ENCODE data around the gene SV2C. TPM values are rescaled to one million over a fixed set of nuclear protein-coding genes. Genes with fewer than 3 reads are reported as not detected.
A peak's percentile ranks its signal among the peaks of the same experiment; 100 is the strongest.
"Not testable (repeated sequence)": the region's sequence is repeated elsewhere in the genome, so short reads cannot be mapped to it uniquely, and the experiment has no call there.

SV2C gene
- under 1 TPM in 3 of 5 donors, not detected in 2; 0.03 to 0.07 (median 0.03) TPM for total RNA-seq
- 0.02 TPM for total RNA-seq (2013)
- total RNA-seq, result 0 to 1.8 (median 0.34) reads per million in 29 experiments

GRCh38 chr5:76082772-76083554, at the start of gene SV2C:
SV2C (plus strand) TSS chr5:76083383; CDS start chr5:76131751, 48,368 bp downstream.
- Histone ChIP-seq H3K4me1 (ENCODE audit: control insufficient read depth in 1 of 2, extremely low read depth in 1 of 2, insufficient read depth in 2 of 2, low read length in 2 of 2) (peaks cover 3 to 31% of the 10 kb centered on the region in 2 experiments), H3K9me3 (no peaks in the 10 kb centered on the region), H3K4me3 (ENCODE audit: control insufficient read depth in 1 of 2, extremely low read depth in 1 of 2, low read length in 1 of 2) (peak within 1 kb of the TSS; percentile 5 to 35), H3K27me3 (replicated peaks in 1 of 2; ENCODE audit: control insufficient read depth in 2 of 2, extremely low read depth in 1 of 2, insufficient read depth in 2 of 2, low read length in 1 of 2) (peaks cover 36 to 40% of the 10 kb centered on the region in 2 experiments), H3K36me3 (ENCODE audit: control insufficient read depth in 2 of 2, extremely low read depth in 1 of 2, insufficient read depth in 1 of 2, low read length in 1 of 2) (no peaks in the 10 kb centered on the region), H3K27ac (ENCODE audit: low read length) (no peak within 1 kb of the TSS)
- peak in 4 of 35 experiments; percentile 9 to 24 (median 16) for DNase-seq
- peak; percentile 37 to 54 (median 44) for ATAC-seq (replicated peaks in 1 of 4)
- H3K27ac Mint-ChIP-seq, result no peak within 1 kb of the TSS
- WGBS (ENCODE audit: insufficient coverage), result under 1% methylated on average over 50 of the region's 63 CpGs
- ChIA-PET CTCF (no interaction called here), POLR2A (no interaction called here)
- H3K36me3 Mint-ChIP-seq, result no peaks in the 10 kb centered on the region
- no peaks in the 10 kb centered on the region for H3K9me3 Mint-ChIP-seq
- H3K4me1 Mint-ChIP-seq, result peaks cover 28 to 31% (median 29%) of the 10 kb centered on the region in 3 donors
- peak within 1 kb of the TSS; percentile 58 to 77 (median 74) for H3K4me3 Mint-ChIP-seq
- H3K27me3 Mint-ChIP-seq, result peaks cover 74 to 75% of the 10 kb centered on the region in 2 donors

GRCh38 chr5:76037736-76038151, 45.4 kb upstream of the SV2C start:
- CTCF ChIA-PET; H3K27ac ChIP-seq (ENCODE audit: low read length); H3K4me1 ChIP-seq (ENCODE audit: control insufficient read depth in 1 of 2, extremely low read depth in 1 of 2, insufficient read depth in 2 of 2, low read length in 2 of 2); ATAC-seq (replicated peaks in 1 of 4); H3K9me3 Mint-ChIP-seq; H3K36me3 Mint-ChIP-seq; H3K4me3 ChIP-seq (ENCODE audit: control insufficient read depth in 1 of 2, extremely low read depth in 1 of 2, low read length in 1 of 2); POLR2A ChIA-PET; H3K9me3 ChIP-seq; H3K36me3 ChIP-seq (ENCODE audit: control insufficient read depth in 2 of 2, extremely low read depth in 1 of 2, insufficient read depth in 1 of 2, low read length in 1 of 2): not testable (repeated sequence)
- peaks cover 4 to 13% of the 10 kb centered on the region in 2 experiments for H3K27me3 ChIP-seq (replicated peaks in 1 of 2; ENCODE audit: control insufficient read depth in 2 of 2, extremely low read depth in 1 of 2, insufficient read depth in 2 of 2, low read length in 1 of 2)
- Mint-ChIP-seq H3K27ac (peak overlapping the region; percentile 76 to 77), H3K4me1 (peaks cover 6 to 24% (median 22%) of the 10 kb centered on the region in 3 donors), H3K27me3 (peaks cover 22 to 31% of the 10 kb centered on the region in 2 donors), H3K4me3 (peak overlapping the region; percentile 35 to 64 (median 61))
- peak in 14 of 35 experiments; percentile 0 to 51 (median 9) for DNase-seq
- WGBS (ENCODE audit: insufficient coverage), result 18% methylated on average over 10 of the region's 18 CpGs

GRCh38 chr5:76038212-76038611, 45.0 kb upstream of the SV2C start:
- H3K4me3 ChIP-seq (ENCODE audit: control insufficient read depth in 1 of 2, extremely low read depth in 1 of 2, low read length in 1 of 2), result no peak overlapping the region
- ChIA-PET CTCF (no interaction called here), POLR2A (no interaction called here)
- H3K36me3 ChIP-seq (ENCODE audit: control insufficient read depth in 2 of 2, extremely low read depth in 1 of 2, insufficient read depth in 1 of 2, low read length in 1 of 2), result no peaks in the 10 kb centered on the region
- no peaks in the 10 kb centered on the region for H3K9me3 ChIP-seq
- no peaks in the 10 kb centered on the region for H3K36me3 Mint-ChIP-seq
- no peaks in the 10 kb centered on the region for H3K4me1 ChIP-seq (ENCODE audit: control insufficient read depth in 1 of 2, extremely low read depth in 1 of 2, insufficient read depth in 2 of 2, low read length in 2 of 2)
- peaks cover 24 to 32% of the 10 kb centered on the region in 2 donors for H3K27me3 Mint-ChIP-seq
- no peak for DNase-seq
- no peak for ATAC-seq (replicated peaks in 1 of 4)
- peak overlapping the region; percentile 76 to 77 for H3K27ac Mint-ChIP-seq
- peaks cover 0 to 8% (median 5%) of the 10 kb centered on the region in 3 donors for H3K9me3 Mint-ChIP-seq
- peaks cover 6 to 24% (median 22%) of the 10 kb centered on the region in 3 donors for H3K4me1 Mint-ChIP-seq
- H3K27me3 ChIP-seq (replicated peaks in 1 of 2; ENCODE audit: control insufficient read depth in 2 of 2, extremely low read depth in 1 of 2, insufficient read depth in 2 of 2, low read length in 1 of 2), result peaks cover 4 to 13% of the 10 kb centered on the region in 2 experiments
- no peak overlapping the region for H3K27ac ChIP-seq (ENCODE audit: low read length)
- peak overlapping the region; percentile 35 to 64 (median 61) for H3K4me3 Mint-ChIP-seq

GRCh38 chr5:76040806-76041205, 42.4 kb upstream of the SV2C start:
- H3K36me3 ChIP-seq (ENCODE audit: control insufficient read depth in 2 of 2, extremely low read depth in 1 of 2, insufficient read depth in 1 of 2, low read length in 1 of 2), result no peaks in the 10 kb centered on the region
- peak in 1 of 35 experiments; percentile 6 for DNase-seq
- no peaks in the 10 kb centered on the region for H3K9me3 ChIP-seq
- H3K27me3 Mint-ChIP-seq, result peaks cover 28 to 29% of the 10 kb centered on the region in 2 donors
- peaks cover 0 to 3% (median 0%) of the 10 kb centered on the region in 3 donors for H3K9me3 Mint-ChIP-seq
- H3K36me3 Mint-ChIP-seq, result no peaks in the 10 kb centered on the region
- no peak overlapping the region for H3K4me3 Mint-ChIP-seq
- H3K4me3 ChIP-seq (ENCODE audit: control insufficient read depth in 1 of 2, extremely low read depth in 1 of 2, low read length in 1 of 2), result no peak overlapping the region
- H3K27ac ChIP-seq (ENCODE audit: low read length), result no peak overlapping the region
- no peaks in the 10 kb centered on the region for H3K4me1 ChIP-seq (ENCODE audit: control insufficient read depth in 1 of 2, extremely low read depth in 1 of 2, insufficient read depth in 2 of 2, low read length in 2 of 2)
- H3K27me3 ChIP-seq (replicated peaks in 1 of 2; ENCODE audit: control insufficient read depth in 2 of 2, extremely low read depth in 1 of 2, insufficient read depth in 2 of 2, low read length in 1 of 2), result peaks cover 4 to 13% of the 10 kb centered on the region in 2 experiments
- ChIA-PET CTCF (no interaction called here), POLR2A (interaction anchor here in 1 of 2 donors (0.5 to 0.6 kb wide), 2 partner anchors 15 to 283 kb away, joined by 3 to 4 read pairs; no protein-coding TSS in a partner anchor)
- ATAC-seq (replicated peaks in 1 of 4), result peak; percentile 50 to 82 (median 62)
- peak overlapping the region in 1 of 2 donors; percentile 55 for H3K27ac Mint-ChIP-seq
- H3K4me1 Mint-ChIP-seq, result peaks cover 6 to 24% (median 22%) of the 10 kb centered on the region in 3 donors
- WGBS (ENCODE audit: insufficient coverage), result 71% methylated on average over 1 of the region's 2 CpGs

- no peak for ATAC-seq (replicated peaks in 1 of 4)
- no peak overlapping the region for H3K4me3 Mint-ChIP-seq
Measured at GRCh38 chr5:76041863-76042262, 41.3 kb upstream of the SV2C start.

GRCh38 chr5:76046741-76047140, 36.4 kb upstream of the SV2C start:
- Mint-ChIP-seq H3K36me3 (no peaks in the 10 kb centered on the region), H3K9me3 (peaks cover 0 to 3% (median 0%) of the 10 kb centered on the region in 3 donors), H3K4me3 (no peak overlapping the region), H3K4me1 (no peaks in the 10 kb centered on the region), H3K27ac (no peak overlapping the region), H3K27me3 (peaks cover 27 to 28% of the 10 kb centered on the region in 2 donors)
- ATAC-seq (replicated peaks in 1 of 4) (no peak), DNase-seq (no peak)
- POLR2A ChIA-PET, result no interaction called here
- H3K27me3 ChIP-seq (replicated peaks in 1 of 2; ENCODE audit: control insufficient read depth in 2 of 2, extremely low read depth in 1 of 2, insufficient read depth in 2 of 2, low read length in 1 of 2), result peaks cover 0 to 8% of the 10 kb centered on the region in 2 experiments
- no peak overlapping the region for H3K4me3 ChIP-seq (ENCODE audit: control insufficient read depth in 1 of 2, extremely low read depth in 1 of 2, low read length in 1 of 2)
- H3K4me1 ChIP-seq (ENCODE audit: control insufficient read depth in 1 of 2, extremely low read depth in 1 of 2, insufficient read depth in 2 of 2, low read length in 2 of 2), result no peaks in the 10 kb centered on the region
- no peaks in the 10 kb centered on the region for H3K36me3 ChIP-seq (ENCODE audit: control insufficient read depth in 2 of 2, extremely low read depth in 1 of 2, insufficient read depth in 1 of 2, low read length in 1 of 2)
- no peak overlapping the region for H3K27ac ChIP-seq (ENCODE audit: low read length)
- no CpG with 5 or more reads among the region's 3 CpGs for WGBS (ENCODE audit: insufficient coverage)
- no peaks in the 10 kb centered on the region for H3K9me3 ChIP-seq
- CTCF ChIA-PET, result no interaction called here

More at GRCh38 chr5:76041863-76042262, 41.3 kb upstream of the SV2C start:
- Histone ChIP-seq H3K9me3 (no peaks in the 10 kb centered on the region), H3K27me3 (replicated peaks in 1 of 2; ENCODE audit: control insufficient read depth in 2 of 2, extremely low read depth in 1 of 2, insufficient read depth in 2 of 2, low read length in 1 of 2) (peaks cover 4 to 13% of the 10 kb centered on the region in 2 experiments), H3K27ac (ENCODE audit: low read length) (no peak overlapping the region), H3K4me3 (ENCODE audit: control insufficient read depth in 1 of 2, extremely low read depth in 1 of 2, low read length in 1 of 2) (no peak overlapping the region), H3K4me1 (ENCODE audit: control insufficient read depth in 1 of 2, extremely low read depth in 1 of 2, insufficient read depth in 2 of 2, low read length in 2 of 2) (no peaks in the 10 kb centered on the region), H3K36me3 (ENCODE audit: control insufficient read depth in 2 of 2, extremely low read depth in 1 of 2, insufficient read depth in 1 of 2, low read length in 1 of 2) (no peaks in the 10 kb centered on the region)
- WGBS (ENCODE audit: insufficient coverage), result 47% methylated on average over 5 of the region's 6 CpGs
- CTCF ChIA-PET, result no interaction called here
- Mint-ChIP-seq H3K27me3 (peaks cover 32 to 35% of the 10 kb centered on the region in 2 donors), H3K27ac (peak overlapping the region in 1 of 2 donors; percentile 25), H3K36me3 (no peaks in the 10 kb centered on the region), H3K4me1 (peaks cover 6 to 24% (median 21%) of the 10 kb centered on the region in 3 donors), H3K9me3 (peaks cover 0 to 3% (median 0%) of the 10 kb centered on the region in 3 donors)
- POLR2A ChIA-PET, result no interaction called here
- no peak for DNase-seq

Measured in T-cell (primary cell).